Hepatocyte (in vitro differentiated cells): ENCODE measurements around the gene HCLS1.

Source experiments
- EZH2 ChIP-seq: fragments of 200-600 bp; sonication (generic); IDR thresholded peaks from 2 replicates; pipeline ENCODE4 v1.6.1; 2016; ENCODE audit warnings: antibody characterized with exemption, mild to moderate bottlenecking, borderline replicate concordance
- TF ChIP-seq, protein P1 (sequence below): fragments of 200-600 bp; sonication (generic); IDR thresholded peaks from 2 replicates; pipeline ENCODE4 v1.5.1; 2016; ENCODE audit warnings: antibody characterized with exemption, mild to moderate bottlenecking; ENCODE audit not compliant: poor library complexity

DNA sequence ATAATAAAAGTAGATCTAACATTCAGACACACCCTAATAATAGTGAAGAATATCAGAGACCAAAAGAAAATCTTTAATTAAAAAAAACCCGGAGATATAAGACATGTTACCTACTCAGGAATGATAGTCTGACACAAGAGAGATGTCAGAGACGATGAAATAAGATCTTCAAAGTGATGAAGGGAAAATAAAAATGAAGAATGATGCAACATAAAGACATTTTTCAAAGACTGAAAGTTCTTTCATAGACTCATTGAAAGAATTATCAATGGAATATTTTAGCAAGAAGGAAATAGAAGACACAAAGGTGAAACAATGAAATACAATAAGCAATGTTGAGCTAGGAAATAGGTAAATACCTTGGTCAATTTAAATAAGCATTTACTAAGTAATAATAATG lies 19.6 kb downstream of the HCLS1 start:
- TF ChIP-seq EZH2 = no peak
- TF ChIP-seq, protein P1, sequence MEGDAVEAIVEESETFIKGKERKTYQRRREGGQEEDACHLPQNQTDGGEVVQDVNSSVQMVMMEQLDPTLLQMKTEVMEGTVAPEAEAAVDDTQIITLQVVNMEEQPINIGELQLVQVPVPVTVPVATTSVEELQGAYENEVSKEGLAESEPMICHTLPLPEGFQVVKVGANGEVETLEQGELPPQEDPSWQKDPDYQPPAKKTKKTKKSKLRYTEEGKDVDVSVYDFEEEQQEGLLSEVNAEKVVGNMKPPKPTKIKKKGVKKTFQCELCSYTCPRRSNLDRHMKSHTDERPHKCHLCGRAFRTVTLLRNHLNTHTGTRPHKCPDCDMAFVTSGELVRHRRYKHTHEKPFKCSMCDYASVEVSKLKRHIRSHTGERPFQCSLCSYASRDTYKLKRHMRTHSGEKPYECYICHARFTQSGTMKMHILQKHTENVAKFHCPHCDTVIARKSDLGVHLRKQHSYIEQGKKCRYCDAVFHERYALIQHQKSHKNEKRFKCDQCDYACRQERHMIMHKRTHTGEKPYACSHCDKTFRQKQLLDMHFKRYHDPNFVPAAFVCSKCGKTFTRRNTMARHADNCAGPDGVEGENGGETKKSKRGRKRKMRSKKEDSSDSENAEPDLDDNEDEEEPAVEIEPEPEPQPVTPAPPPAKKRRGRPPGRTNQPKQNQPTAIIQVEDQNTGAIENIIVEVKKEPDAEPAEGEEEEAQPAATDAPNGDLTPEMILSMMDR = no peak
